ENCODE data around the gene TPCN2. TPM values are rescaled to one million over a fixed set of nuclear protein-coding genes. Genes with fewer than 3 reads are reported as not detected.

The TPCN2 gene
- total RNA-seq, 1 experiment from 2014 or later: 16.3 TPM

- no peak for TF ChIP-seq CTCF (IDR thresholded peaks at IDR 0.05; ENCODE audit: unreplicated experiment)
- H3K9me3 Mint-ChIP-seq (ENCODE audit: unreplicated experiment): no peaks in the 10 kb centered on the region
- no peak overlapping the region for H3K27ac Mint-ChIP-seq (ENCODE audit: low read depth, unreplicated experiment)
- H3K27me3 Mint-ChIP-seq (ENCODE audit: insufficient read depth, unreplicated experiment): no peaks in the 10 kb centered on the region
- H3K4me3 Mint-ChIP-seq (ENCODE audit: unreplicated experiment): no peak overlapping the region
- H3K36me3 Mint-ChIP-seq (ENCODE audit: insufficient read depth, unreplicated experiment): no peaks in the 10 kb centered on the region
- intact Hi-C loops (cut with micrococcal nuclease): no loop called here
- ChIA-PET POLR2A (no interaction called here), CTCF (no interaction called here)
- no peak for DNase-seq (ENCODE audit: unreplicated experiment)
- no TSS peak for BruUV-seq (replicated peaks)
- H3K4me1 Mint-ChIP-seq (ENCODE audit: insufficient read depth, unreplicated experiment): no peaks in the 10 kb centered on the region
Observed at GRCh38 chr11:69024509-69024908, 24.2 kb upstream of the TPCN2 start.

GRCh38 chr11:69027704-69028372, 20.9 kb upstream of the TPCN2 start:
- H3K4me1 Mint-ChIP-seq (ENCODE audit: insufficient read depth, unreplicated experiment): no peaks in the 10 kb centered on the region
- no peak for TF ChIP-seq CTCF (IDR thresholded peaks at IDR 0.05; ENCODE audit: unreplicated experiment)
- H3K27me3 Mint-ChIP-seq (ENCODE audit: insufficient read depth, unreplicated experiment): peaks cover 13% of the 10 kb centered on the region
- POLR2A ChIA-PET: interaction anchor here (0.6 kb wide), 2 partner anchors 216 to 413 kb away, joined by 3 read pairs; no protein-coding TSS in a partner anchor
- BruUV-seq (replicated peaks): no TSS peak
- H3K4me3 Mint-ChIP-seq (ENCODE audit: unreplicated experiment): no peak overlapping the region
- no peak overlapping the region for H3K27ac Mint-ChIP-seq (ENCODE audit: low read depth, unreplicated experiment)
- CTCF ChIA-PET: interaction anchor here (1.3 kb wide), 1 partner anchor 12 kb away, joined by 4 read pairs; no protein-coding TSS in a partner anchor
- H3K9me3 Mint-ChIP-seq (ENCODE audit: unreplicated experiment): no peaks in the 10 kb centered on the region
- intact Hi-C loops (cut with micrococcal nuclease): no loop called here
- DNase-seq (ENCODE audit: unreplicated experiment): no peak
- no peaks in the 10 kb centered on the region for H3K36me3 Mint-ChIP-seq (ENCODE audit: insufficient read depth, unreplicated experiment)

DNA sequence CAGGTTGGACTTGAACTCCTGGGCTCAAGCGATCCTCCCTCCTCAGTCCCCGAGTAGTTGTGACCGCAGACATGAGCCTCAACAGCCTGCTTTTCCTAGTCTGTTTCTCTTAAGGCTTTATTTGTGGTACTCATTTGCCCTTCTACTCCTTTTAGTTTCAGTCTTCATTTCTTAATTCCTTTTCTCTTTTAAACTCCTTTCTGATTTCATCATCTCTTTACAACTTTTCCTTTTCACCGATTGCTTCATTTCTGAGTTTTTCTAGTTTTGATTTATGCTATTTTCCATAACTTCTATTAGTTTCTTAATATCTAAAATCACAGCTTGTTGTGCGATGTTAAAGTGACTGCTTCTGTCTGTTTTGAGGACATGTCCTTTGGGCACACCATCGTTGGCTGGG, 18.4 kb upstream of the TPCN2 start:
- intact Hi-C loops (cut with micrococcal nuclease): no loop called here
- no peak overlapping the region for H3K4me3 Mint-ChIP-seq (ENCODE audit: unreplicated experiment)
- peaks cover 13% of the 10 kb centered on the region for H3K27me3 Mint-ChIP-seq (ENCODE audit: insufficient read depth, unreplicated experiment)
- H3K36me3 Mint-ChIP-seq (ENCODE audit: insufficient read depth, unreplicated experiment): no peaks in the 10 kb centered on the region
- ChIA-PET CTCF (interaction anchor here (0.7 to 0.8 kb wide), 2 partner anchors 18 to 583 kb away, joined by 3 to 4 read pairs; no protein-coding TSS in a partner anchor), POLR2A (no interaction called here)
- H3K27ac Mint-ChIP-seq (ENCODE audit: low read depth, unreplicated experiment): no peak overlapping the region
- H3K9me3 Mint-ChIP-seq (ENCODE audit: unreplicated experiment): no peaks in the 10 kb centered on the region
- BruUV-seq (replicated peaks): no TSS peak
- DNase-seq (ENCODE audit: unreplicated experiment): no peak
- no peak for TF ChIP-seq CTCF (IDR thresholded peaks at IDR 0.05; ENCODE audit: unreplicated experiment)
- no peaks in the 10 kb centered on the region for H3K4me1 Mint-ChIP-seq (ENCODE audit: insufficient read depth, unreplicated experiment)

DNA sequence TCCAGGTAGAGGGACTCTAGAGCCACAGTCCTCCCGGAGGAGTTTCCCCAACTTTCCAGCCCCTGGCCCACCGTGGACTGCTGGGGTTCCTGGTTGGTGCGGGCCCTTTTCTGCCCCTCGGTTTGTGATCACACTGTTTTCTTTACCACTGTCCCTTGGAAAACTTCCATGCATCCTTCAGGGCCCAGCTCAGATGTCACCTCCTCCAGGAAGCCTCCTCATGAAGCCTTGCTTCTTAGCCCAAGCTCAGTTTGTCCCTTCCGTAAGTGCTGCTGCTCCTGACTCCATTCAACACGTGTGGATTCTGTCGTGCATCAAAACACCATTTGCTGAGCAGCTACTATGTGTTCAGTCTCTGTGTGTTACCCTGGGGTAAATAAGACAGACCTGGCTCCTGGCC, 15.9 kb upstream of the TPCN2 start:
- no TSS peak for BruUV-seq (replicated peaks)
- Mint-ChIP-seq H3K4me1 (ENCODE audit: insufficient read depth, unreplicated experiment) (no peaks in the 10 kb centered on the region), H3K27me3 (ENCODE audit: insufficient read depth, unreplicated experiment) (peaks cover 13% of the 10 kb centered on the region), H3K4me3 (ENCODE audit: unreplicated experiment) (no peak overlapping the region), H3K27ac (ENCODE audit: low read depth, unreplicated experiment) (no peak overlapping the region), H3K36me3 (ENCODE audit: insufficient read depth, unreplicated experiment) (no peaks in the 10 kb centered on the region), H3K9me3 (ENCODE audit: unreplicated experiment) (no peaks in the 10 kb centered on the region)
- TF ChIP-seq CTCF (IDR thresholded peaks at IDR 0.05; ENCODE audit: unreplicated experiment): no peak
- POLR2A ChIA-PET: no interaction called here
- intact Hi-C loops (cut with micrococcal nuclease): no loop called here
- no peak for DNase-seq (ENCODE audit: unreplicated experiment)
- CTCF ChIA-PET: interaction anchor here (1.2 kb wide), 1 partner anchor 11 kb away, joined by 5 read pairs; no protein-coding TSS in a partner anchor

All from MCF 10A (cell line).